GM18517 (cell line): ENCODE data around the gene TTC8.

ENCODE experiments used
- ATAC-seq: cut with Tn5 transposase; IDR thresholded peaks from one replicate; pipeline ENCODE4 v1.9.1; 2021; ENCODE audit warnings: mild to moderate bottlenecking, moderate library complexity; ENCODE audit not compliant: unreplicated experiment

Gene TTC8

DNA sequence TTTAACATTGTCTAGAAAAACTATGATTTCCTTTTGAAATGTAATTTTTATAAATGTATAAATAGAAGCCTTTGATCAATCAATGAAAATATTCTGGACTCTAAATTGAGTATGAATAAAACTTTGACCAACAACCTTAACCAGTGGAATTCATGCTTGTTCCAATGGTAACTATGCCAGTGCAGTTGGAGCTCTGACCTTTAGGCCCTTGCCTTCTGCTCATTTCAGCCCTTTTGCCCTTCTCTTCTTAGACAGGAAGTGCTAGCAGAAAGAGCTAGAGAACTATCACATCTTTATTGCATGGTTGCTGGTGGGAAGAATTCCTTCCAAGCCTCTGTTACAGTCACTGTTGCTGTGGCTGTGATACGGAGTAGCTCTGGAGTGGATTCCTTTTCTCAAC, 39.7 kb downstream of the TTC8 start:
- ATAC-seq = no peak

DNA sequence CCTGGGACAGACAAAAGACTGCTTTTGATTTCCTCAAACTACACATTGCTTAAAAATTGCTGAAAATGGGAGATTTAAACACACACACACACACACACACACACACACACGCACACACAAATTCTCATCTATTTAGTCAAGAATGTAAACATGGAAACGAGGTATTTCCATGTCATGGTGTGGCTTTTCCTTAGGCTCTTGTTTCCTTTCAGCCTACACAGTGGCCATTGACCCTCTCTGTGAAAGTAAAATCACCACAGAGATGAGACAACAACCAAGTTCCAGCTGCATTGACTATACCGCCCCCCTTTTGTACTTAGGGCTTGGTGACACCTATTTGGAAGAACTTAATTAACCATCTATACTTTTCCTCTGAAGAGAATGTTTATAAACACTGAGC, 41.9 kb downstream of the TTC8 start:
- no peak for ATAC-seq

- no peak for ATAC-seq
These were observed 44.2 kb downstream of the TTC8 start for GRCh38 chr14:88868558-88869159.

GRCh38 chr14:88870777-88871176, 46.3 kb downstream of the TTC8 start:
- ATAC-seq = no peak

GRCh38 chr14:88871429-88871828, 47.0 kb downstream of the TTC8 start:
- no peak for ATAC-seq

DNA sequence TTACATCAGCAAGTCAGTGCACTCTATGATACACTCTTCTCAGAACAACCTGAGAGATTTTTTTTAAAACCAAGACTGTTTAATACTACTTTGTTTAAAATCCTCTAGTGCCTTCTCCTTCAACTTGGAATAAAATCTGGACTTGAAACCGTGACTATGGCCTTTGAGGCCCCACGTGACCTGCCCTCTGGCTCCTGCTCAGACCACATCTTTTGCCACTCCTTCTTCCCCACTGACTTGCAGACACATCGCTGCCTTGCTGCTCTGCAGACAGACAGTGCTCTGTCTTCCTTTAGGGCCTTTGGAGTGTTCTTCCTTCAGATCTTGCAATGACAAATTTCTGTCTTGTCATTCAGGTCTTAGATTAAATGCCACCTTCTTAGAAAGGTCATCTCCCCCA, 48.5 kb downstream of the TTC8 start:
- no peak for ATAC-seq

DNA sequence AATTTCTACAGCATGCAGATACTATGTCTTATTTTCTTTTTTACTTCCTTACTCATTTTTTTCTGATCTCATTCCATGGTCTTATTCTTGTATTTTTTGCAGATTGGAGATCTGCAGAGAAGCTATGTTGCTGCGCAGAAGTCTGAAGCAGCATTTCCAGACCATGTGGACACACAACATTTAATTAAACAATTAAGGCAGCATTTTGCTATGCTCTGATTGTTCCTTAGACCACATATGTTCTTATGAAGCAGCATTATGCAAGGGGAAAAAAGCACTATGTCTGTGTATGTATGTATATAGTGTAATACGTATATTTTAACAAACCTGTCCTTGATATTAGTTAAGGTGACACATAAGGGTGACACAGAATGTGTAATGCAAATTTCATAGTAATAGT, 52.7 kb downstream of the TTC8 start:
- no peak for ATAC-seq

DNA sequence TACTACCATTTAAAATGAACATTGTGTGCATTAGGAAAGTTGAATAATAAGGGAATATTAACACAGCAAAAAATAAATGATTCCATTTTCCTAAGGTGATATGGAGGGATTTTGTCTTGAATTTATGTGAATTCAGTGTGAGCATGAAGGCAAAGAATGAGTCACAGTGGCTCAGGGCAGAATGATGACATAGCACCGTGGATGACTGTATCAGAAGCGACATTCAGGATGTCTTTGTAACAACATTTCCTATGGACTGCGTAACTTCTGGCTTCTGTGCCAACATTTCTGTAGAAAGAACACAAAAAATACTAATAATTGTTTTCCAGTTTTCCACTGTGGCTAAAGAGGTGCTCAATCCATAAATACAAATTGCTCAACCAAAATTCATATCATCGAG, 54.6 kb downstream of the TTC8 start:
- ATAC-seq = no peak

DNA sequence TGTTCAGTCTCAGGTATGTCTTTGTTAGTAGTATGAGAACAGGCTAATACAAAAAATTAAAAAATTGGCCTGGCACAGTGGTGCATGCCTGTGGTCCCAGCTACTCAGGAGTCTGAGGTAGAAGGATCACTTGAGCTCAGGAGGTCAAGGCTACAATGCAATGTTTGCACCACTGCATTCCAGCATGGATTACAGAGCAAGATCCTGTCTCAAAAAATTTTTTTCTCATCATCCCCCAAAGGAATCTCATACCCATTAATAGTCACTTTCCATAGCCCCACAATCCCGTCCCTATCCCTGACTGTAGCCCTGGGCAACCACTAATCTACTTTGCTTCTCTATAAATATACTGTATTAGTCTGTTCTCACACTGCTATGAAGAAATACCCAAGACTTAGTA, 57.8 kb downstream of the TTC8 start:
- no peak for ATAC-seq

GRCh38 chr14:88895116-88895515, 70.7 kb downstream of the TTC8 start:
- ATAC-seq = no peak

- no peak for ATAC-seq
These were observed 76.7 kb downstream of the TTC8 start for GRCh38 chr14:88901189-88901588.

- ATAC-seq = no peak
These were observed 77.5 kb downstream of the TTC8 start for GRCh38 chr14:88901991-88902390.

DNA sequence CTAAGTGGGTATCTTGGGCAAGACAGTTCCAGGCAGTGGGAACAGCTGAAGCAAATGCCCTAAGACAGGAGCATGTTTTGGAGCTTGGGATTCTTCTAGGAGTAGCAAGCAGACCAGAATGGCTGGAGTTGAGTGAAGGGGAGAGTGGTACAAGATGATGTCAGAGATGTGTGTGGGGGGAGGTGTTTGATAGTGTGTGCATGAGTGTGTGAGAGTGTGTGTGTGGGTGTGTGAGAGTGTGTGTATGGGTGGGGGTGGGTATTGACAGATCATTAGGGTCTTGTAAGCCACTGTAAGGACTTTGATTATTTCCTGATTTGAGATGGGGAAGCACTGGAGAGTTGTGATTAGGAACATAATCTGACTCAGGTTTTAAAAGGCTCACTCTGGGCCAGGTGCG, 78.4 kb downstream of the TTC8 start:
- ATAC-seq = no peak

- ATAC-seq = no peak
These were observed 79.8 kb downstream of the TTC8 start for GRCh38 chr14:88904206-88904647.

- ATAC-seq = no peak
These were observed 80.4 kb downstream of the TTC8 start for GRCh38 chr14:88904864-88905263.

DNA sequence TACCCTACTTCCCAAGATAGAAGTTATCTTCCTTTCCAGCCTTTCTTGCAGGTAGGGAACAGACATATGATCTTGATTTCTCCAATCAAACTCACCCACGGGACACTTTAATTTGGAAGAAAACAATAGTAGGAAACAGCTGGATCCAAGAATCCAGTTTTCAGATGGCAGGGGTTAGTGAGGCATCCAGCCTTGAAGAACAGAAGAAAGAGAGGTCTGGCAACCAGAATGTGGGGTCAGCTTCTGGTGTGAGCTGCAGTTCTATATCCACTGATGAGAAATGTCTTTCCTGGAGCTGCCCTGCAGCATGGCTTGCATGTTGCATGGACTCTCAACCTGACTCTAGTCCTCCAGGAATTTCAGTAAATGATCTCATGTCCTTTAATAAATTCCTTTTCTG, 83.8 kb downstream of the TTC8 start:
- ATAC-seq = no peak

DNA sequence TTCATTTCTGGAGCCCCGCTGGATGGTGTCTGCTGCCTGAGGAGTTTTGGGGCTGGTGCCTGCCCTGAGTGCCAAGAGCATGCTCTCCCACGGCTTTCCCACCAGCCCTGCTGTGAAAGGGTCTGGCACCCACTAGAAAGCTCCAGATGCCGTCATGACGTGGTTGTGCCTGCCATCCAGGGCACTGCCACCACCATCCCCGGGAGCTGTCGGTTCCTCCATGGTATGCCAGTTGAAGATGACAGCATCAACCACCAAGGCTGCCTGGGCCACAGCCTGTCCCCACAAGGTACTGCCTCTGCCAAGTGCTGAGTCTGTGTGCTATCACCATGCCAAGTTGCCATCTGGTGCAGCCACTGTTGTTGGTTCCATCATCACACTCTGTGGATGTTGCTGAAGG, 85.9 kb downstream of the TTC8 start:
- ATAC-seq = no peak

- ATAC-seq = no peak
These were observed 87.4 kb downstream of the TTC8 start for GRCh38 chr14:88911809-88912208.

DNA sequence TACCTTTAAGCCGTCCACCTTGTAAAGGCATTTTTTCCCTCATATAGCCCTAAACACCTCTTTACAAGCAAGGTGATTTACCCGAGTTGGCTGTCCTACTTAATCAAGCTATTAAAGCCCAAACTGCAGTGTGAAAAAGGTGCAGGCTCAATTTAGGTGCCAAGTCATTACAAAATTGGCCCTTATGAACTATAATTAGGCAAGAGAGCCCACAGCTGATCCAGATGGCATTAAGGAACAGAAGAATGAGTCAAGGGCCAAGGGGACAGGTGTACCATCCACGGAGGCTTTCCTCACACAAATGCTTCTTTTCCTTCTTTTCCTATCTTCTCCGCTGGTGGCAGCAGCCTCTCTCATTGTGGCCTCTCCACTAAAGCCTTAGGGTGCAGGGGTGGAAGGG, 90.5 kb downstream of the TTC8 start:
- no peak for ATAC-seq

DNA sequence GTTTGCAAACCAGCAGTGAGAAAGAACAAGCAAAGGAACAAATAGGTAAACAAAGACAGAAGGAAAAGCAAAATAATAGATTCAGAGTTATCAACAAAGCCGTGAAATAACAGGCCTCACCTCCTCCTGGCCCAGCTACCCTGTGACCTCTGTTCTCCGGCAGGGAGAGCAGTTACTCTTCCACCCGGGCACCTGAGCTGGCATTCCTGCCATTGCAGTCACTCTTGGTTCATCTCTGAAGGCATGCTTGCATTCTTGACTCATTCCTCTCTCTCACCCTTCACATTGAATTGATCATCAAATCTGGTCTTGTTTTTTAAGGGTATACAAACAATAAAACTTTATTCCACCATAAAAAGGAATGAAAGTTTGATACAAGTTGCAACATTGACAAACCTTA, 95.1 kb downstream of the TTC8 start:
- ATAC-seq = no peak
